ENCODE data around the gene EVA1A. TPM values are rescaled to one million over a fixed set of nuclear protein-coding genes. Genes with fewer than 3 reads are reported as not detected.

Gene EVA1A, protein sequence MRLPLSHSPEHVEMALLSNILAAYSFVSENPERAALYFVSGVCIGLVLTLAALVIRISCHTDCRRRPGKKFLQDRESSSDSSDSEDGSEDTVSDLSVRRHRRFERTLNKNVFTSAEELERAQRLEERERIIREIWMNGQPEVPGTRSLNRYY
- total RNA-seq = 5.1 and 8.7 TPM in 2 replicates

GRCh38 chr2:75560768-75561565, at the start of gene EVA1A:
Gene EVA1A, minus strand, starts transcription at chr2:75560939. Its CDS starts 42,799 bp downstream, at chr2:75518140.

Other genes starting within 250 kb of the EVA1A start
- gene MRPL19, start 85.8 kb upstream of the EVA1A start, total RNA-seq = 37.9 and 66.6 TPM in 2 replicates
- 13.7 and 15.2 TPM in 2 replicates for gene GCFC2, start 150.0 kb upstream of the EVA1A start, total RNA-seq

All from nasal cavity respiratory epithelium epithelial cell of viscerocranial mucosa (primary cell).